Uterus (tissue), 2 donors: ENCODE results near the gene KCTD13.

Experiments
- CTCF ChIP-seq, 4 experiments: fragments of 200-600 bp in 2 of 4; fragments of 450-650 bp in 2 of 4; sonication (generic) in 2 of 4; IDR thresholded peaks; one replicate each; pipeline ENCODE4 v1.5.1; 2016 to 2019; ENCODE audit warnings: antibody characterized with exemption in 4 of 4, mild to moderate bottlenecking in 2 of 4, moderate library complexity in 1 of 4
- POLR2A ChIP-seq, 2 donors: fragments of 450-650 bp; IDR thresholded peaks; one replicate each; pipeline ENCODE4 v1.6.1; 2016; ENCODE audit warnings: antibody characterized with exemption in 2 of 2, mild to moderate bottlenecking in 1 of 2, moderate library complexity in 1 of 2

- TF ChIP-seq CTCF (IDR thresholded peaks at IDR 0.05) (no peak), POLR2A (IDR thresholded peaks at IDR 0.05) (no peak)
Observed at GRCh38 chr16:29894352-29894751, 31.7 kb downstream of the KCTD13 start.
